HG02763 (cell line): ENCODE results near the gene NGDN.
"Not testable (repeated sequence)": the region's sequence is repeated elsewhere in the genome, so short reads cannot be mapped to it uniquely, and the experiment has no call there.

ENCODE experiments used
- ATAC-seq: cut with Tn5 transposase; IDR thresholded peaks from one replicate; pipeline ENCODE4 v1.9.1; 2021; ENCODE audit warnings: mild to moderate bottlenecking, moderate library complexity; ENCODE audit not compliant: unreplicated experiment

NGDN gene

GRCh38 chr14:23469127-23469905 is at the start of gene NGDN:
TSS of gene NGDN (plus strand) at chr14:23469703. CDS start at chr14:23469716, 13 bp downstream.
- ATAC-seq = peak; percentile 96

- ATAC-seq = no peak
Observed at GRCh38 chr14:23421594-23421993, 47.9 kb upstream of the NGDN start.

- no peak for ATAC-seq
Observed at GRCh38 chr14:23423657-23424056, 45.8 kb upstream of the NGDN start.

GRCh38 chr14:23425169-23425568 is 44.3 kb upstream of the NGDN start:
- no peak for ATAC-seq

- not testable (repeated sequence) for ATAC-seq
Observed at GRCh38 chr14:23425798-23426197, 43.7 kb upstream of the NGDN start.

- ATAC-seq = no peak
Observed at GRCh38 chr14:23428686-23429495, 40.6 kb upstream of the NGDN start.

GRCh38 chr14:23430016-23430722 is 39.3 kb upstream of the NGDN start:
- ATAC-seq = no peak

GRCh38 chr14:23430723-23431085 is 38.8 kb upstream of the NGDN start:
- no peak for ATAC-seq

GRCh38 chr14:23431486-23431885 is 38.0 kb upstream of the NGDN start:
- ATAC-seq = no peak

GRCh38 chr14:23432102-23432925 is 37.2 kb upstream of the NGDN start:
- no peak for ATAC-seq

GRCh38 chr14:23432946-23433345 is 36.6 kb upstream of the NGDN start:
- ATAC-seq = no peak

- ATAC-seq = no peak
Observed at GRCh38 chr14:23433457-23433856, 36.0 kb upstream of the NGDN start.

GRCh38 chr14:23434488-23435222 is 34.8 kb upstream of the NGDN start:
- no peak for ATAC-seq

GRCh38 chr14:23435543-23436326 is 33.8 kb upstream of the NGDN start, which contains the start of gene MYH7:
TSS of gene MYH7 (minus strand) at chr14:23435660. CDS start at chr14:23433732, 1,928 bp downstream.
- no peak for ATAC-seq

GRCh38 chr14:23436327-23437132 is 33.0 kb upstream of the NGDN start:
- no peak for ATAC-seq

- ATAC-seq = no peak
Observed at GRCh38 chr14:23437133-23438100, 32.1 kb upstream of the NGDN start.
